IMR-90 (cell line): ENCODE measurements around the gene IFIT5. TPM values are rescaled to one million over a fixed set of nuclear protein-coding genes. Genes with fewer than 3 reads are reported as not detected.

Experiments used
- ATAC-seq: fragments of 200-7000 bp; cut with Tn5 transposase; 2 replicates; pipeline ENCODE4 v1.9.1; 2020; ENCODE audit warnings: low read depth, mild to moderate bottlenecking, moderate library complexity
- BruUV-seq: library from RNA; stranded (reverse); fragments of 400-500 nt; replicated peaks from 2 replicates; lab custom pipeline; 2021; lab: Mats Ljungman, UMichigan
- CTCF ChIA-PET: fragments of 300-600 bp; formaldehyde crosslinking; extraction: SDS; loops from one replicate; lab custom pipeline; 2021; ENCODE audit warnings: antibody characterized with exemption; lab: Yijun Ruan, JAX
- POLR2A ChIA-PET: fragments of 300-600 bp; sonication (Branson Sonifier 250); formaldehyde crosslinking; loops from one replicate; lab custom pipeline; 2022; ENCODE audit warnings: antibody characterized with exemption; ENCODE audit not compliant: unreplicated experiment; lab: Charles Lee
- DNase-seq: peaks from one replicate; pipeline ENCODE4 v3.0.0; 2013
- H2AFZ ChIP-seq: replicated peaks from 2 replicates; pipeline ENCODE3; 2013; ENCODE audit warnings: low read length, mild to moderate bottlenecking; ENCODE audit not compliant: poor library complexity
- H2AK5ac ChIP-seq: 2 replicates; pipeline ENCODE4 v1.6.1; 2013; ENCODE audit warnings: low read depth, low read length, inconsistent platforms
- H2AK9ac ChIP-seq: replicated peaks from 2 replicates; pipeline ENCODE3; 2013; ENCODE audit warnings: mild to moderate bottlenecking, low read depth, low read length, moderate library complexity; ENCODE audit not compliant: poor library complexity
- H2BK120ac ChIP-seq: 2 replicates; pipeline ENCODE4 v1.6.1; 2013; ENCODE audit warnings: low read depth, low read length, inconsistent platforms
- H2BK15ac ChIP-seq: 3 replicates; pipeline ENCODE4 v1.6.1; 2013; ENCODE audit warnings: low read depth, low read length, inconsistent platforms
- H2BK20ac ChIP-seq: 2 replicates; pipeline ENCODE4 v1.6.1; 2013; ENCODE audit warnings: low read depth, mild to moderate bottlenecking, inconsistent platforms, low read length, moderate library complexity
- H2BK5ac ChIP-seq: 2 replicates; pipeline ENCODE4 v1.6.1; 2013; ENCODE audit warnings: mild to moderate bottlenecking, low read depth, low read length, inconsistent platforms; ENCODE audit not compliant: poor library complexity, severe bottlenecking
- H3K14ac ChIP-seq: replicated peaks from 2 replicates; pipeline ENCODE4 v1.6.1; 2013; ENCODE audit warnings: low read depth, low read length, inconsistent platforms
- H3K18ac ChIP-seq: 2 replicates; pipeline ENCODE4 v1.6.1; 2013; ENCODE audit warnings: low read depth, low read length, control low read depth
- H3K23ac ChIP-seq: 2 replicates; pipeline ENCODE4 v1.6.1; 2013; ENCODE audit warnings: low read depth, low read length, inconsistent platforms
- H3K27ac ChIP-seq: 2 replicates; pipeline ENCODE4 v1.5.1; 2013; ENCODE audit warnings: mild to moderate bottlenecking, control low read depth, low read length; ENCODE audit not compliant: insufficient read depth
- H3K27me3 ChIP-seq: 2 replicates; pipeline ENCODE4 v1.6.1; 2013; ENCODE audit warnings: low read length; ENCODE audit not compliant: control insufficient read depth, insufficient read depth
- H3K36me3 ChIP-seq: 2 replicates; pipeline ENCODE4 v1.6.1; 2013; ENCODE audit warnings: low read length, mixed read lengths; ENCODE audit not compliant: control insufficient read depth, insufficient read depth
- H3K4ac ChIP-seq: 2 replicates; pipeline ENCODE4 v1.6.1; 2013; ENCODE audit warnings: low read depth, low read length, inconsistent platforms
- H3K4me1 ChIP-seq: 2 replicates; pipeline ENCODE4 v1.6.1; 2013; ENCODE audit warnings: low read length, mixed read lengths; ENCODE audit not compliant: control insufficient read depth, insufficient read depth
- H3K4me2 ChIP-seq: 2 replicates; pipeline ENCODE4 v1.6.1; 2013; ENCODE audit warnings: low read depth, mild to moderate bottlenecking, control low read depth, low read length, moderate library complexity
- H3K4me3 ChIP-seq: 2 replicates; pipeline ENCODE4 v1.5.1; 2013; ENCODE audit warnings: low read depth, mild to moderate bottlenecking, control low read depth, low read length, moderate library complexity; ENCODE audit not compliant: insufficient read depth
- H3K56ac ChIP-seq: 2 replicates; pipeline ENCODE4 v1.6.1; 2013; ENCODE audit warnings: low read length, inconsistent platforms; ENCODE audit not compliant: insufficient read depth; ENCODE audit errors: extremely low read depth
- H3K79me1 ChIP-seq, 2 experiments: 2 replicates each; pipeline ENCODE4 v1.6.1; 2013; ENCODE audit warnings: low read length in 2 of 2, inconsistent platforms in 1 of 2, low read depth in 1 of 2
- H3K9ac ChIP-seq: 2 replicates; pipeline ENCODE4 v1.6.1; 2013; ENCODE audit warnings: low read depth, low read length, control low read depth
- H3K9me1 ChIP-seq: 2 replicates; pipeline ENCODE4 v1.6.1; 2013; ENCODE audit warnings: low read length, inconsistent platforms; ENCODE audit not compliant: insufficient read depth
- H3K9me3 ChIP-seq: 2 replicates; pipeline ENCODE4 v1.6.1; 2013; ENCODE audit warnings: low read length; ENCODE audit not compliant: control insufficient read depth, insufficient read depth
- H4K20me1 ChIP-seq: 2 replicates; pipeline ENCODE4 v1.6.1; 2013; ENCODE audit warnings: low read length, inconsistent platforms; ENCODE audit not compliant: insufficient read depth
- H4K5ac ChIP-seq: 2 replicates; pipeline ENCODE4 v1.6.1; 2013; ENCODE audit warnings: mild to moderate bottlenecking, low read depth, low read length, control low read depth
- H4K8ac ChIP-seq, 2 experiments: 2 replicates each; pipeline ENCODE4 v1.6.1; 2013; ENCODE audit warnings: low read depth in 2 of 2, low read length in 2 of 2, control low read depth in 1 of 2, inconsistent platforms in 1 of 2
- H4K91ac ChIP-seq: 2 replicates; pipeline ENCODE4 v1.6.1; 2013; ENCODE audit warnings: low read depth, low read length, inconsistent platforms; ENCODE audit not compliant: insufficient read depth
- ELK1 ChIP-seq: fragments of 150-350 bp; IDR thresholded peaks from 2 replicates; pipeline ENCODE4 v1.6.1; 2016; ENCODE audit warnings: low read depth, mild to moderate bottlenecking, low read length, moderate library complexity, borderline replicate concordance
- POLR2A ChIP-seq: IDR thresholded peaks from 2 replicates; pipeline ENCODE4 v1.6.1; 2012; ENCODE audit warnings: mild to moderate bottlenecking, low read depth, low read length
- RFX5 ChIP-seq: IDR thresholded peaks from 2 replicates; pipeline ENCODE4 v1.8.0; 2012; ENCODE audit warnings: low read depth, mild to moderate bottlenecking, low read length, moderate library complexity
- WGBS, 2 experiments: methylation state at CpG; one replicate each; pipeline versions ENCODE4 v1.1.5 to v1.1.7; 2013; ENCODE audit warnings: missing lambda C conversion rate in 2 of 2; ENCODE audit not compliant: insufficient read length in 1 of 2; ENCODE audit errors: extremely low coverage in 2 of 2; 5-methylcytosine and 5-hydroxymethylcytosine counted together
- dilution Hi-C: fragments of 300-500 bp; cut with HindIII; formaldehyde crosslinking; loops from one replicate; pipeline ENCODE4 v1.14.3; 2018; ENCODE audit warnings: low sequenced_read_pairs; ENCODE audit not compliant: unreplicated experiment
- in situ Hi-C: fragments of 300-500 bp; cut with MboI; formaldehyde crosslinking; loops from 3 replicates; pipeline ENCODE4 v1.14.3; 2019; ENCODE audit warnings: low sequenced_read_pairs, inconsistent platforms, mixed read lengths
- intact Hi-C: fragments of 100-400 bp; cut with micrococcal nuclease; formaldehyde crosslinking; loops from 2 replicates; pipeline ENCODE4 v1.10.0; 2022
- polyA plus RNA-seq, 3 experiments: library from polyadenylated mRNA; depleted of rRNA; stranded (reverse); fragments of >200 nt; gene quantifications; 2 replicates each; pipeline ENCODE4 v1.2.3, GENCODE V29; 2012; ENCODE audit warnings: low replicate concordance in 1 of 3
- total RNA-seq: library from RNA; depleted of rRNA; stranded (reverse); fragments of >200 nt; gene quantifications from 2 replicates; pipeline ENCODE4 v1.2.3, GENCODE V29; 2012

The IFIT5 gene
- total and polyA plus RNA-seq, 2 of the 4 experiments (the other 2 are of a cell fraction), result 5.2 to 18.1 TPM

GRCh38 chr10:89398003-89398749, 16.2 kb upstream of the IFIT5 start (continued):
- no peak for TF ChIP-seq ELK1

- intact Hi-C loops (no loop called here), dilution Hi-C loops (no loop called here), in situ Hi-C loops (no loop called here)
- Histone ChIP-seq H3K56ac (no peak overlapping the region), H3K4ac (no peak overlapping the region), H3K18ac (no peak overlapping the region), H3K9me3 (no peaks in the 10 kb centered on the region), H4K5ac (no peak overlapping the region), H2BK120ac (no peak overlapping the region), H3K9me1 (no peaks in the 10 kb centered on the region), H2AK5ac (no peak overlapping the region; the same call in 1 of the 2 replicates), H3K4me2 (no peak overlapping the region), H3K79me1 (no peaks in the 10 kb centered on the region), H3K27ac (no peak overlapping the region), H2BK20ac (no peak overlapping the region), H3K4me1 (peaks cover 1% of the 10 kb centered on the region; the same call in 1 of the 2 replicates), H2BK5ac (no peak overlapping the region), H3K4me3 (no peak overlapping the region), H2AFZ (no peak overlapping the region), H4K91ac (no peak overlapping the region), H3K14ac (no peak overlapping the region), H2BK15ac (no peak overlapping the region), H4K8ac (peak overlapping the region in 1 of 2 experiments; percentile 19; a peak in 1 of 4 replicates), H2AK9ac (no peak overlapping the region), H3K23ac (no peak overlapping the region), H3K36me3 (peaks cover 4% of the 10 kb centered on the region; the same call in 1 of the 2 replicates), H3K27me3 (no peaks in the 10 kb centered on the region), H3K9ac (no peak overlapping the region), H4K20me1 (no peaks in the 10 kb centered on the region)
- DNase-seq (no peak), ATAC-seq (no peak)
- TF ChIP-seq POLR2A (no peak), RFX5 (no peak)
- no CpG with 5 or more reads among the region's 1 CpG for WGBS, 2 experiments
- no TSS peak for BruUV-seq
- ChIA-PET CTCF (no interaction called here), POLR2A (no interaction called here)
Observed at GRCh38 chr10:89399956-89400355, 14.4 kb upstream of the IFIT5 start.
